Measurements from ENCODE around the gene TSPAN18.

TSPAN18 gene

GRCh38 chr11:44920451-44920850, 193.7 kb downstream of the TSPAN18 start:
- Histone ChIP-seq H3K27ac (ENCODE audit: low read length, poor library complexity, severe bottlenecking) (no peak overlapping the region), H2BK120ac (ENCODE audit: low read depth, low read length) (no peak overlapping the region), H3K4me2 (ENCODE audit: low read length, poor library complexity, severe bottlenecking) (no peak overlapping the region), H3K9ac (ENCODE audit: low read length) (no peak overlapping the region), H4K91ac (ENCODE audit: low read length) (no peak overlapping the region), H3K23ac (ENCODE audit: low read length in 2 of 2) (no peak overlapping the region), H3K18ac (ENCODE audit: low read depth in 1 of 2, low read length in 2 of 2) (no peak overlapping the region), H2BK12ac (ENCODE audit: low read length in 2 of 2) (no peak overlapping the region), H3K27me3 (ENCODE audit: control insufficient read depth in 1 of 2, insufficient read depth in 1 of 2, low read length in 2 of 2) (peaks cover 88% of the 10 kb centered on the region in 2 experiments), H3K14ac (ENCODE audit: low read length in 2 of 2) (no peak overlapping the region), H3K4me3 (ENCODE audit: insufficient read depth in 1 of 2, low read depth in 1 of 2, low read length in 2 of 2) (no peak overlapping the region), H3K4ac (ENCODE audit: low read depth in 1 of 2, low read length in 2 of 2) (no peak overlapping the region), H3K36me3 (ENCODE audit: control insufficient read depth in 1 of 2, insufficient read depth in 2 of 2, low read depth in 1 of 2, low read length in 2 of 2) (no peaks in the 10 kb centered on the region), H2BK5ac (ENCODE audit: low read depth, low read length, poor library complexity, severe bottlenecking) (no peak overlapping the region), H2AFZ (ENCODE audit: low read depth, low read length) (no peak overlapping the region), H3K9me3 (ENCODE audit: control insufficient read depth, low read length) (no peaks in the 10 kb centered on the region), H4K8ac (ENCODE audit: low read length) (no peak overlapping the region), H2BK15ac (ENCODE audit: low read depth, poor library complexity, severe bottlenecking) (no peak overlapping the region), H2AK5ac (ENCODE audit: low read length, severe bottlenecking) (no peak overlapping the region), H3K4me1 (ENCODE audit: control insufficient read depth, insufficient read depth, low read depth, low read length) (peaks cover 2% of the 10 kb centered on the region), H3K79me1 (replicated peaks; ENCODE audit: low read length, poor library complexity, severe bottlenecking) (no peaks in the 10 kb centered on the region)
- DNase-seq, result no peak
- 76% methylated on average over 7 of the region's 7 CpGs for WGBS

GRCh38 chr11:44923115-44923514, 196.4 kb downstream of the TSPAN18 start:
- peak overlapping the region in 1 of 2 experiments; percentile 69 for H3K14ac ChIP-seq (ENCODE audit: low read length in 2 of 2)
- H2AFZ ChIP-seq (ENCODE audit: low read depth, low read length), result no peak overlapping the region
- no peaks in the 10 kb centered on the region for H3K79me1 ChIP-seq (replicated peaks; ENCODE audit: low read length, poor library complexity, severe bottlenecking)
- no peak overlapping the region for H3K4ac ChIP-seq (ENCODE audit: low read depth in 1 of 2, low read length in 2 of 2)
- no peak overlapping the region for H3K23ac ChIP-seq (ENCODE audit: low read length in 2 of 2)
- H3K9me3 ChIP-seq (ENCODE audit: control insufficient read depth, low read length), result no peaks in the 10 kb centered on the region
- H3K4me1 ChIP-seq (ENCODE audit: control insufficient read depth, insufficient read depth, low read depth, low read length), result peaks cover 2% of the 10 kb centered on the region
- no peak overlapping the region for H4K91ac ChIP-seq (ENCODE audit: low read length)
- no peak overlapping the region for H3K27ac ChIP-seq (ENCODE audit: low read length, poor library complexity, severe bottlenecking)
- H3K4me3 ChIP-seq (ENCODE audit: insufficient read depth in 1 of 2, low read depth in 1 of 2, low read length in 2 of 2), result no peak overlapping the region
- no peaks in the 10 kb centered on the region for H3K36me3 ChIP-seq (ENCODE audit: control insufficient read depth in 1 of 2, insufficient read depth in 2 of 2, low read depth in 1 of 2, low read length in 2 of 2)
- no peak overlapping the region for H2BK5ac ChIP-seq (ENCODE audit: low read depth, low read length, poor library complexity, severe bottlenecking)
- WGBS, result 92% methylated on average over 7 of the region's 7 CpGs
- H2AK5ac ChIP-seq (ENCODE audit: low read length, severe bottlenecking), result no peak overlapping the region
- no peak overlapping the region for H3K18ac ChIP-seq (ENCODE audit: low read depth in 1 of 2, low read length in 2 of 2)
- H3K4me2 ChIP-seq (ENCODE audit: low read length, poor library complexity, severe bottlenecking), result no peak overlapping the region
- no peak overlapping the region for H2BK120ac ChIP-seq (ENCODE audit: low read depth, low read length)
- H2BK12ac ChIP-seq (ENCODE audit: low read length in 2 of 2), result no peak overlapping the region
- H3K27me3 ChIP-seq (ENCODE audit: control insufficient read depth in 1 of 2, insufficient read depth in 1 of 2, low read length in 2 of 2), result peaks cover 76 to 85% of the 10 kb centered on the region in 2 experiments
- no peak overlapping the region for H2BK15ac ChIP-seq (ENCODE audit: low read depth, poor library complexity, severe bottlenecking)
- H3K9ac ChIP-seq (ENCODE audit: low read length), result no peak overlapping the region
- no peak for DNase-seq
- H4K8ac ChIP-seq (ENCODE audit: low read length), result no peak overlapping the region

DNA sequence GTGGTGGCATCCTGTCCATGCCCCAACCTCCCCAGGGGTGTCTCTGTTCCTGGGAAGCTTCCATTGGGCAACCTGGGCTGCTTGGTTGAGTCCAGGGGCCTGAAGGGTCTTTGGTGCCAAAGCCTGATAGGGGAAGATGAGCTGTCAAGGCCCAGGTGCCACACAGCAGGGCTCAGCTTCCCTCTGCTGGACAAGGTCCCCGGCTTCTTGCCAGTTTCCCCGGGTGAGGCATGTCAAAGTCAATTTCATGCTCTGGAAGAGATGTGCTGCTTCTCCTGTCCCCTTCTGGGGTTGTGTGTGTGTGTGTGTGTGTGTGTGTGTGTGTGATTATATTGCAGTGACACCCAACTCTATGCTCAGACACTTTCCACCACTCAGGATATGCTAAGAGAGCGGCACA, 197.0 kb downstream of the TSPAN18 start:
- Histone ChIP-seq H2AK5ac (ENCODE audit: low read length, severe bottlenecking) (no peak overlapping the region), H2AFZ (ENCODE audit: low read depth, low read length) (no peak overlapping the region), H3K23ac (ENCODE audit: low read length in 2 of 2) (no peak overlapping the region), H3K9ac (ENCODE audit: low read length) (no peak overlapping the region), H2BK5ac (ENCODE audit: low read depth, low read length, poor library complexity, severe bottlenecking) (no peak overlapping the region), H2BK15ac (ENCODE audit: low read depth, poor library complexity, severe bottlenecking) (no peak overlapping the region), H3K4me2 (ENCODE audit: low read length, poor library complexity, severe bottlenecking) (no peak overlapping the region), H3K27ac (ENCODE audit: low read length, poor library complexity, severe bottlenecking) (no peak overlapping the region), H3K36me3 (ENCODE audit: control insufficient read depth in 1 of 2, insufficient read depth in 2 of 2, low read depth in 1 of 2, low read length in 2 of 2) (no peaks in the 10 kb centered on the region), H3K79me1 (replicated peaks; ENCODE audit: low read length, poor library complexity, severe bottlenecking) (no peaks in the 10 kb centered on the region), H2BK12ac (ENCODE audit: low read length in 2 of 2) (no peak overlapping the region), H2BK120ac (ENCODE audit: low read depth, low read length) (no peak overlapping the region), H3K4me3 (ENCODE audit: insufficient read depth in 1 of 2, low read depth in 1 of 2, low read length in 2 of 2) (no peak overlapping the region), H3K14ac (ENCODE audit: low read length in 2 of 2) (no peak overlapping the region), H4K8ac (ENCODE audit: low read length) (no peak overlapping the region), H3K18ac (ENCODE audit: low read depth in 1 of 2, low read length in 2 of 2) (no peak overlapping the region), H3K27me3 (ENCODE audit: control insufficient read depth in 1 of 2, insufficient read depth in 1 of 2, low read length in 2 of 2) (peaks cover 77 to 83% of the 10 kb centered on the region in 2 experiments), H4K91ac (ENCODE audit: low read length) (no peak overlapping the region), H3K4me1 (ENCODE audit: control insufficient read depth, insufficient read depth, low read depth, low read length) (peaks cover 2% of the 10 kb centered on the region), H3K4ac (ENCODE audit: low read depth in 1 of 2, low read length in 2 of 2) (no peak overlapping the region), H3K9me3 (ENCODE audit: control insufficient read depth, low read length) (no peaks in the 10 kb centered on the region)
- no peak for DNase-seq
- 95% methylated on average over 3 of the region's 3 CpGs for WGBS

DNA sequence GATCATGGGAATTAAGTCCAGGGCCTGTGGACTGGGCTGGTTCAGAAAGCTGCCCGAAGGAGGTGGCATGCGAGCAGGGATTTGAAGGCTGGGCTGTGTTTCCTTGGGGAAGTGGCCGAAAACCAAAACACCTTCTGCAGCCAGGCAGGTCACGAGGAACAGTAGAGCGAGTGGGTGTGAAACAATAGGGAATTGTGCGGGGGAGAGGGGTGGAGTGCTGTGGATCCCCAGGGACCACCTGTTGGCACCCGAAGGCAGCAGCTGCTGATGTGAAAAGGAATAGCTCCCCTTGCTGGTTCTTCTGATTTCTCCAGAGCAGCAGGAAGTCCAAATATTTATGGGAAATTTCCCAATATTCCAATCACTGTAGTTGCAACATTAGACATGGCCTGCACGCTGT, 199.3 kb downstream of the TSPAN18 start:
- Histone ChIP-seq H2BK5ac (ENCODE audit: low read depth, low read length, poor library complexity, severe bottlenecking) (no peak overlapping the region), H2AK5ac (ENCODE audit: low read length, severe bottlenecking) (no peak overlapping the region), H3K23ac (ENCODE audit: low read length in 2 of 2) (no peak overlapping the region), H2BK120ac (ENCODE audit: low read depth, low read length) (no peak overlapping the region), H3K9ac (ENCODE audit: low read length) (no peak overlapping the region), H4K91ac (ENCODE audit: low read length) (no peak overlapping the region), H3K14ac (ENCODE audit: low read length in 2 of 2) (no peak overlapping the region), H2AFZ (ENCODE audit: low read depth, low read length) (no peak overlapping the region), H2BK12ac (ENCODE audit: low read length in 2 of 2) (no peak overlapping the region), H3K4me1 (ENCODE audit: control insufficient read depth, insufficient read depth, low read depth, low read length) (peaks cover 2% of the 10 kb centered on the region), H2BK15ac (ENCODE audit: low read depth, poor library complexity, severe bottlenecking) (no peak overlapping the region), H3K27ac (ENCODE audit: low read length, poor library complexity, severe bottlenecking) (no peak overlapping the region), H3K18ac (ENCODE audit: low read depth in 1 of 2, low read length in 2 of 2) (no peak overlapping the region), H3K4me2 (ENCODE audit: low read length, poor library complexity, severe bottlenecking) (no peak overlapping the region), H3K79me1 (replicated peaks; ENCODE audit: low read length, poor library complexity, severe bottlenecking) (no peaks in the 10 kb centered on the region), H3K4ac (ENCODE audit: low read depth in 1 of 2, low read length in 2 of 2) (no peak overlapping the region), H3K36me3 (ENCODE audit: control insufficient read depth in 1 of 2, insufficient read depth in 2 of 2, low read depth in 1 of 2, low read length in 2 of 2) (no peaks in the 10 kb centered on the region), H3K9me3 (ENCODE audit: control insufficient read depth, low read length) (no peaks in the 10 kb centered on the region), H3K27me3 (ENCODE audit: control insufficient read depth in 1 of 2, insufficient read depth in 1 of 2, low read length in 2 of 2) (peaks cover 61 to 77% of the 10 kb centered on the region in 2 experiments), H3K4me3 (ENCODE audit: insufficient read depth in 1 of 2, low read depth in 1 of 2, low read length in 2 of 2) (no peak overlapping the region), H4K8ac (ENCODE audit: low read length) (no peak overlapping the region)
- DNase-seq, result no peak
- 88% methylated on average over 8 of the region's 8 CpGs for WGBS

Measured in mesenchymal stem cell (in vitro differentiated cells and primary cell).